Lower leg skin (tissue), 3 donors: ENCODE measurements around the gene MUC4.

Experiments
- CTCF ChIP-seq, 3 donors: fragments of 450-650 bp; IDR thresholded peaks; one replicate each; pipeline ENCODE4 v1.5.1; 2016; ENCODE audit warnings: antibody characterized with exemption in 3 of 3, mild to moderate bottlenecking in 3 of 3, moderate library complexity in 2 of 3
- POLR2A ChIP-seq, 2 donors: fragments of 450-650 bp; IDR thresholded peaks; one replicate each; pipeline ENCODE4 v1.6.1; 2016 to 2017; ENCODE audit warnings: antibody characterized with exemption in 2 of 2, mild to moderate bottlenecking in 1 of 2, moderate library complexity in 1 of 2

DNA sequence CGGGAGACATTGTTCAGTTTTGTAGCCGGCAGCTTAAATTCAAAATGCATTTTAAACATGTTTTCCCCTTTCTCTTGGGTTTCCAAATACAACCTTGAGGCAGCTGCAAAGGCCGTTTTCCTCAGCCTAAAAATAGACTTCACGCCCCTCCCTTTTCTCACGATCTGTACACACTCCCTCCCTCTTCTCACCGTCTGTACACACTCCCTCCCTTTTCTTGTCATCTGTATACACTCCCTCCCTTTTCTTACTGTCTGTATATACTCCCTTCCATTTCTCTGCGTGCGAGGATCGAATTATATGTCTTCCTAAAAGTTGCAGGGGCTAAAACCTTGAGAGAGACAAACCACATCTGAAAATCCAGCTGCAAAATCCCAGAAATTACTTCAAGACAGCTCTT lies 8.9 kb downstream of the MUC4 start:
- TF ChIP-seq POLR2A (IDR thresholded peaks at IDR 0.05) (no peak), CTCF (IDR thresholded peaks at IDR 0.05) (no peak)
